GM19239 (cell line): ENCODE data around the gene MRPS10.

Experiments used
- DNase-seq: peaks from one replicate; pipeline ENCODE4 v3.0.0; 2011; ENCODE audit warnings: low spot score; ENCODE audit not compliant: insufficient read length
- FAIRE-seq: peaks from 2 replicates; lab custom pipeline; 2011; peaks lifted over from hg19 to GRCh38; lab: Jason Lieb, UNC

Gene MRPS10

GRCh38 chr6:42239736-42240375 is 22.2 kb upstream of the MRPS10 start:
- no peak for DNase-seq

GRCh38 chr6:42239333-42239732 is 21.7 kb upstream of the MRPS10 start:
- no peak for DNase-seq
- no peak for FAIRE-seq

More at GRCh38 chr6:42239736-42240375, 22.2 kb upstream of the MRPS10 start:
- no peak for FAIRE-seq

- DNase-seq (no peak), FAIRE-seq (no peak)
Measured at GRCh38 chr6:42237857-42238256, 20.2 kb upstream of the MRPS10 start.

GRCh38 chr6:42236682-42237473 is 19.2 kb upstream of the MRPS10 start:
- no peak for DNase-seq
- FAIRE-seq, result peak; percentile 55

- no peak for FAIRE-seq
- no peak for DNase-seq
Measured at GRCh38 chr6:42236030-42236429, 18.4 kb upstream of the MRPS10 start.

- no peak for FAIRE-seq
Measured at GRCh38 chr6:42232035-42232434, 14.4 kb upstream of the MRPS10 start.

GRCh38 chr6:42230345-42231321 is 13.0 kb upstream of the MRPS10 start:
- DNase-seq, result no peak
- no peak for FAIRE-seq

More at GRCh38 chr6:42232035-42232434, 14.4 kb upstream of the MRPS10 start:
- no peak for DNase-seq

- no peak for DNase-seq
- FAIRE-seq, result no peak
Measured at GRCh38 chr6:42229506-42230119, 12.0 kb upstream of the MRPS10 start.

GRCh38 chr6:42228305-42228704 is 10.6 kb upstream of the MRPS10 start:
- DNase-seq (no peak), FAIRE-seq (no peak)

- FAIRE-seq, result no peak
- no peak for DNase-seq
Measured at GRCh38 chr6:42227173-42227850, 9.7 kb upstream of the MRPS10 start.

GRCh38 chr6:42226645-42227143 is 9.0 kb upstream of the MRPS10 start:
- FAIRE-seq, result no peak
- no peak for DNase-seq

- FAIRE-seq (no peak), DNase-seq (no peak)
Measured at GRCh38 chr6:42226161-42226611, 8.5 kb upstream of the MRPS10 start.

- FAIRE-seq (no peak), DNase-seq (no peak)
Measured at GRCh38 chr6:42225419-42225818, 7.8 kb upstream of the MRPS10 start.

GRCh38 chr6:42225029-42225339 is 7.3 kb upstream of the MRPS10 start:
- DNase-seq (no peak), FAIRE-seq (no peak)

GRCh38 chr6:42224222-42225028 is 6.8 kb upstream of the MRPS10 start:
- DNase-seq (peak; percentile 30), FAIRE-seq (peak; percentile 82)

- FAIRE-seq, result no peak
- DNase-seq, result no peak
Measured at GRCh38 chr6:42222448-42222847, 4.8 kb upstream of the MRPS10 start.

GRCh38 chr6:42221546-42221945 is 3.9 kb upstream of the MRPS10 start:
- no peak for FAIRE-seq

GRCh38 chr6:42220807-42221206 is 3.1 kb upstream of the MRPS10 start:
- no peak for FAIRE-seq
- DNase-seq, result no peak

More at GRCh38 chr6:42221546-42221945, 3.9 kb upstream of the MRPS10 start:
- no peak for DNase-seq

- DNase-seq (no peak), FAIRE-seq (peak; percentile 55)
Measured at GRCh38 chr6:42217157-42217518, 523 bp downstream of the MRPS10 start.
